Measurements from ENCODE around the gene PPARD.

DNA sequence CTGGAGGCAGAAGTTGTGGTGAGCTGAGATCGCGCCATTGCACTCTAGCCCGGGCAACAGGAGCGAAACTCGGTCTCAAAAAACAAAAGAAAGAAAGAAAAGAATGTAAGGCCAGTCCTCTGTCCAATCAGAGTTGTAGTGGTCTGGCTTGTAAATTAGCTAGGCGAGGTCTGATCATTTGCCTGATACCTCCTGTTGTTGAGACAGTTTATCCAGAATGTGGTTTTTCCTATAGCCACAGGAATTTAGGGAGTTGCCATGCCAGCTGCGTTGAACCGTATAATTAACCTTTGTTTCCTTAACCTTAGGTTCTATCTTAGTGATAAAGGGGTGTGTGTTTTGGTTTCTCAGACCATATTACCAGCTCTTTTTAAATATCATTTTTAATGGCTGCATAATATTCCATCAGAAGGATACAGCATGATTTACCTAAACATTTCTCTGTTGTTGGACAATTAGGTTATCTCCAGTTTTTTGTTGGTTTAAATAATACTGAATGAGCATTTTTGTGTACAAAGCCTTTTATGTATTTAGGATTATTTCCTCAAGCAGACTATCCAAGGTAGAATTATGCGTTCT lies 11.7 kb upstream of the PPARD start:
- TF ChIP-seq POLR2A (IDR thresholded peaks at IDR 0.05) (no peak), CTCF (IDR thresholded peaks at IDR 0.05) (no peak)
